CD4-positive, alpha-beta T cell treated with Interleukin-21 for 1 hour (primary cell): ENCODE measurements around the gene COLEC12.

ENCODE experiments used
- DNase-seq: peaks from one replicate; pipeline ENCODE4 v3.0.0-alpha.2; 2020

Gene COLEC12

GRCh38 chr18:473802-474201 lies 26.7 kb downstream of the COLEC12 start:
- no peak for DNase-seq

- no peak for DNase-seq
Observed at GRCh38 chr18:471716-472115, 28.8 kb downstream of the COLEC12 start.

DNA sequence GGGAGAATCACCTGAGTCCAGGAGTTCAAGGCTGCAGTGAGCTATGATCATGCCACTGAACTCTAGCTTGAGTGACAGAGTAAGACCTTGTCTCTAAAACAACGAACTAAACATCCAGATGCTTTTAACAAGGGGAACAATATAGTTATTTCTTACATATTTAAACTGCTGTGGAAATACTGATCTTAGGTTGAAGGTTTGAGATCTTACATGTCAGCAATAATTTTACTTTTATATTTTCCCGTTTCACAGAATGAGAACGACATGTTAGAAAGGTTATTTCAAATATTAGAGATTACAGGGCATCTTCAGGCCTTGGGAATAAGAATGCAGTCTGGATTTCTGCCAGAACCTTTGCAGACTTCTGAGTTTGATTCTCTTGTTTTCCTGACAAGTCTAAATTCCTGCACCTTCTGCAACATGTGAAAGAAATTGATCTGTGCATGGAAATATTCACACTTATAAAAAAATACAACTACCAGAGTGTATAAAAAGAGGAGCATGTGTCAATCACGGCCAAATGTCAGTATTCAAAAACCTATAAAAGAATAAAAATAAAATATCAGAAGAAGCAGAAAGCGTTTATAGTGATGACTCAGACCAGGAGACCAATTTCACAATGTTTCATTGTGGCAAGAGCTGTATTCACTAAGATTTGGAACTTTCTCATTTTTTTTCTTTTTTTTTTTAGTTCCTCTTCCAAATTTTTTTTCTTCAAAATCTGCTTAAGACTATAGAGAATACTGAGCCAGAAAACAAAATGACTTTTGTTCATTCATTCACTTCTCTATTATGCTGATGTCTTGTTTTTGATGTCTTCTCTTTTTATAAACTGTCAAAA lies 29.6 kb downstream of the COLEC12 start:
- DNase-seq, result no peak

DNA sequence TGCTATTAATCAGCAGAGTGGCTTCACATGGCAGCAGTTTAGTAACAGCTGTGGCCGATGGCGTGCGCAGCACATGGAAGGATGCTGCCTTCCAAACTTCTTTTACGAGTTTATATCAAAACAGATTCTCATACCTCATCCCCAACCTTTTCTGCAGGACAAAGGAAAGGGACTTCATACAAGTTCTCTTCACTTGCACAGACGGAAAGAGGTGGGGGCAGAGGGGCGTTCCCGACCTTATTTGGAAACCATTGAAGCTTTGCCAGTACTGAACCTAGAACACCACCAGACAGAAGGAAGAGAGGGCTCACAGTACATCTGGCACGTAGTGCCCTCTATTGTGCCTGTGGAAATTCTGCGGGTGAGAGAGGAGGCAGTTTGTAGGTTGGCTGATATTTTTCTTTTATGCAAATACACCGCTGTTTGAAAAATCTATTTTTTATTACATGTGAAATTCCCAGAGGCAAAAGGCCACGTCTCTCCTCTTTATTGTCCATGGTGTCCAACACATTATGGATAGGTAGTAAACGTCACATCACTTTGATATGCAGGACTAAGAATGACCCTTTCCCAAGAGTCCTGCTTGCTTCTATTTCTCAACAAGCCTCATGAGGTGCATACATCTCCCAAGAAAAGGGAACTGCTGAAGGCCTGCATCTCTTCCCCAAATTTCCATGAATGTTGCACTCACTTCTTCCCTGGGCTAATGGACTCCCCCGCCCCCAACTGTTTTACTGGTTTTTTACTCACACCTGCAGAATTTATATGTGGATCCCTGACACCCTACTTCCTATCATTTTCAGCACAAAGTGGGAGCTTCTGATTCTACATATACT lies 31.3 kb downstream of the COLEC12 start:
- DNase-seq, result no peak

- DNase-seq, result no peak
Observed at GRCh38 chr18:463827-464541, 36.5 kb downstream of the COLEC12 start.

DNA sequence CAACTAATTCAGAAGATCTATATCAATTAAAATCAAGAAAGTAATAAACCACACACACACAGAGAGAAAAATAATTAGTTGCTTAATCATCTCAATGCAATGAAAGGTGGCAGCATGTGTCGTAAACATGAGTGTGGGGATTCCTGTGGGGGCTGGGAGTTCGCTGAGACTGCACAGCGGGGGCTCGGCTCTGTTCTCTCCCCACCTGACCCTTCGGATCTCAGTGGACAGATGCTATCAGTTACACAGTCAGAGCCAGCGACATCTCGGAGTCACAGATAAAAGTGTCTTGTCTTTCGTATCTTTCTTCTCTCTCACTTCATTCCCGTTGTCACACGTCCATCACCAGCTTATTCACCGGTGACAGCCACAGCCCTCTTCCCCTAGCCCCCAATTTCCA lies 37.1 kb downstream of the COLEC12 start:
- no peak for DNase-seq

GRCh38 chr18:461762-462161 lies 38.7 kb downstream of the COLEC12 start:
- no peak for DNase-seq

DNA sequence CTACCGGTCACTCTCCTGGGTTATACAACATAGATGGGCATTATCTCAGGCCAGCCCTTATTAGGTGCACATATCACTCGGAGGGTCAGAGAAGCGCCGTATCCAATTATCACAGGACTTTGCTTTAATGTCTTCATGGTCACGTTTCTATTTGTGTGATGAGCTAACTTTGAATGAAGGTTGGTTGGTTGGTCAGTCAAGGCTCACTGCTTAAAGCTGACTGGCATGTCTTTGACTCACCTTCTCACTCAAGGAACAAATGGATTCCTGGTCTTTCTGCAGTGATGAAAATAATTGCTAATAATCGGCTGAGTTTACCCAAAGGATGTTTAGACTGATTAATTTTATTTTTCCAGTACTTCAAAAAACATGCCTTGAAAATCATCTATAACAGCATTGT lies 39.7 kb downstream of the COLEC12 start:
- no peak for DNase-seq

DNA sequence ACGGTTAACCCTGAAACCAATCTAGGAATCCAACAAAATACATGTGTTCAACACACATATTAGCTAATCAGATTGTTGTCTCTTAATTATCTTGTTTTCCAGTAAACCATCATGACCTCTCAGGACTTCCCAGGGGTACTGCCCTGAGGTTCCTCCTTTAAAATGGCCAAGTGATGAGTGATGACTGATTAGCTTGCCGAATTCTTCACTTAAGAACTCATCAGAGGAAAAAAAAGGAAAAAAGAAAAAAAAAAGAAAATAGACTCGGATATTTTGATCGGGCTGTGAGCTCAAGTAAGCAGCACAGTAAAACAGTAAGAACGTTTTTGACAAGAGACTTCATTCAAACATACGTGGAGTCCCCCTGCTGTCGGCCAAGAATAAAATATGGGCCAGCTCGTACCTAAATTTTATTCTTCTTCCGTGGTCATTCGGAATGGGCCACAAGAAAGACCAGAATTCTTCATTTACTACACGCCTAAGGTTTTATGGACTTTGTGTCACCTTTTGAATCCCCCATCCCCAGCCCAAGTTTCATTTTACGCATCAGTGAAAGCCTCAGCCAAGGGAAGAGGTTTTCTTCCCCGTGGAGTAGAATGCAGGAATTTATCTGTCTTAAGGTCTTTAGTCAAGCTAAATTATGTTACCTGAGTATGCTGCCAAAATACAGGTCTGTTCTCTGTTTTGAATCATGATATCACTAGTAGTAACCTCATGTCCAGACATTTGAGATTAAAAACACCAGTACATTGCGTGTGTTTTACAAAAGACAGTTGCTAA lies 40.5 kb downstream of the COLEC12 start:
- no peak for DNase-seq

DNA sequence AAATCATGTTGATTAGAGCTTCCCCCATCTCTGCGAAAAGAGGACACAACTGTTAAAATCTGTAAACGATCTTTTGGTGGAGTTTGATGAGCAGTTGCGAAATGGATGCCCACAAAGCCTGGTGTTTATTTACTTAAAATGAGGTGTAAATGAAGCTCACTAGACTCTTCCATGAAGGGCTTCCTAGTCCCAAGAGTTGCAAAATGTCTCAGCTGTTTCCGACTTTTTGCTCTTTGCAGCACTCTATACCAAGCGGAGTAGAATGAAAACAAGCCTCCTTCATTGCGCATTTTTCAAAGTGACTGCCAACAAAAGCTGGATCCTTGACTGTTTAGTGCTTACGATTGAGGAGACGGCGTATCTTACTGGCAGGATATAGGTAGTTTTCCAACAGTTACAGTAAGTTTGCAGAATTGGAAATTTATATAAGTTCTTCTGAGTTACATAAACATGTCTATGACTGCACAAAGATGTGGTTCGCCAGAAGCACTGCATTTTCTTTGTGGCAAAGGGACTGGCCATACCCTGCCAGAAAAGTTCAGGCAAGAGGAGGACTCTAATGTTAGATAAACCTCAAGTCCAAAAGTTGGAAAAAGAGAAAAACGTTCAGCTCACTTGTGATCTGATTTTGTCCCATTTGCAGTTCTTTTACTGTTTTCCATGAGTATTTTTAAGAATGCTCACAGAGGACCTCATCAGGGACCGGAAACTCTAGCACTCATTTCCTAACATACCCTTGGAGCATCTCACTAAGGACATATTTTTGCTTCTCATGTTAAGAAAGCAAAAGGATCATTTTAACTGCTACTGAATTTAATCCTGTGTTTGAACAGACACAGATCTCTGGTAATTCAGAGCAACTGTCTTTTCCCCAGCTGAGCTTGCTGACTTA lies 42.7 kb downstream of the COLEC12 start:
- no peak for DNase-seq

DNA sequence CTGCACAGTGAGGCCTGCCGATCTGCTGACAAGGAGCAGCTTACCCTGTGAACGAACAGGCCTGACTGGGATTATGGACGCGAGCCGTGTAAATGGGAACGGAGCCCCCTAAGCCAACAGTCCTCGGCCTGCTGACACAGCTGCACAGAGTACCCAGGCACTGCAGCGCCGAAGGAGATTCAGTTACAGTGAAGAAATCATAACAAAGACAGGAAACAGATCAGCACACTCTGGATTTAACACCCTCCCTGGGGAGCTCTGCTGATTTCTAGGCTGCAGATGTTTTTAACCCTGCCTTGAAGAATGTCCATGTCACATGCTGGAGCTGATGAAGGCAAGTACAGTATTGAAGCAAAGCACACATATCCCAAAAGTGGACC lies 43.4 kb downstream of the COLEC12 start:
- no peak for DNase-seq

DNA sequence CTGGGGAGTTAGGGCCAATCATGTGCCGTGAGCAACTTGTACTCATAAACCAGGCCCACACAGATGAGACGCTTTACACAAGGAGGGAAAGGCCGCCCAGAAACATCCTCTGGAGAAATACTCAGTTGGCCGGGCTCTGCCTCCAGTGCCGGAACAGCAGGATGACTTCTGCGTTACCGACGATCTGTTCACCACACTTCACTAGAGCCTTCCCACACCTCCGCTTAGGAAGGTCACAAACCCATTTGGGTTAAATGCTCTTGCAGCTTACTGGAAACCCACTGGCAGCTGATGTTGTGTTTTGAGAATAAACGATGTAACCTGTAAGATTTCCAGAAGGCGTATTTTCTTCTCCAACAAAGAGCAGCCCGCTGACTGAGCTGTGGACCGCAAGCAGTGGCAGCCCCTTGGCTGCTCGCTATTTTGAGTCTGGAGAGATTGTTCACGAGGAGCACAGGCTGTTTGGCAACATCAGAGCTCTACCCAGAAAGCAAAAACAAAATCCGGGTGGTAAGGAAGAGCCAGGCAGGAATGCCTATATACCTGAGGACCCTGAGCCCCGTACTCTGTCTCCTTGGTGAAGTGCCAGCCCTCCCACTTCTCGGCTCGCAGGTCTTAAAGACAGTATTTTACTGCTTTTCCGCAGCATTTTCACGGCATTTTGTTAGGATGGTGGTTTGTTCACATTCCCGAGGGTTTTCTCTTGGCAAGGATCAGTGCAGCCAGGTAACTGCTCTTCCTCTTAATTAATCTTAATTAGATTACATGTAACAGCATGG lies 44.0 kb downstream of the COLEC12 start:
- no peak for DNase-seq

DNA sequence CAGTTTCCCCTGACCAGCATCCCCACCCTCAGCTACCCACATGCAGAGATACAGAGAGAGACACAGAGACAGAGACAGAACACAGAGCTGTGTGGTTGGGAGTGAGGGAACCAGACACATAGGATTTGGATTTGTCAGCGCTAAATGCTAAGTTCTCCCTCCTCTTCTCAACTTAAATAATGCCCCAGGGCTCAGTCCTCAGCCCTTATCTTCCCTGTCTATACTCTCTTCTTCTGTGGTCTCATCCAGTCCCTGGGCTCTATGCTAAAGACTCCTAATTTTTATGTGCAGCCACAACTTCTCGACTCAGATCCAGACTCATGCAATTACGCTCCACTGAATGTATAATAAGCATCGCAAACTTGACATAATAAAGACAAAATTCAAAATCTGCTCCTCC lies 47.1 kb downstream of the COLEC12 start:
- DNase-seq, result no peak

DNA sequence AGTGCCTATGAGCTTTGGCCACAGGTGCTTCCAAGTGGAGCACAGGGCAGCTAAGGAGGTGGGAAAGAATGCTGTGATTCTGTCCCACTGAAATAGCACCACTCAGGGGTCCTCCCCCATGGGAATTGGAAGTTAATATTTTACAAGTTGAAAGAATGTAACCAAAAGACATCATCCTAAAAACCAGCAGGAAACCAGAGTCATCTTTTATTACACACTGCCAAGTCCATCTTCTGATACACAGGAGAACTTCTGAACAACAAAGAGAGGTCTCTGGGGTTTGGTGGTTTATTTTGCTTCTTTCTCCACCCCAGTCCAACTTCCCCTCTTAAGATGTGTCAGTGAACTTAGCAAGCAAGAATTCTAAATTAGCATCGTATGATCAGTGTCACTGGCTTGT lies 47.7 kb downstream of the COLEC12 start:
- DNase-seq, result no peak

GRCh38 chr18:449374-449773 lies 51.1 kb downstream of the COLEC12 start:
- DNase-seq, result no peak

GRCh38 chr18:448116-448790 lies 52.2 kb downstream of the COLEC12 start:
- no peak for DNase-seq

- no peak for DNase-seq
Observed at GRCh38 chr18:446941-447560, 53.5 kb downstream of the COLEC12 start.

DNA sequence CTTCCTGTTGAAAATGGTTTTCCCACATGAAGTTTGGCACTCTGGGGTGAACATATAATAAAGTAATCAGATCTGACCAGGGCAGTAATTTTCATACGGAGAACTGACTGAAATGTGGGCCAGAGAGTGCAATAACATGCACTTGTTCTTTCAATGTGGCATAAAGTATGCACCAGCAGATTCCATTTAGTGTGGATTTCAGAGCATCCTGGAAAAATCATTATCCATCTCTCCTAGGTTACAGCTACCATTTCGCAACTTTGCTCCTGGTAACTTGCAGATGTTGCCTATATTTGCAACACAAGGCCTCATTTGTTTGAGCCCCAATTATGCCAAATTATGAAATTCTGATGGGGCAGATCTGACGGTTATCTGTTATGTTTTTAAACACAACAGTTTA lies 55.4 kb downstream of the COLEC12 start:
- no peak for DNase-seq

- DNase-seq, result no peak
Observed at GRCh38 chr18:438571-438970, 61.9 kb downstream of the COLEC12 start.

DNA sequence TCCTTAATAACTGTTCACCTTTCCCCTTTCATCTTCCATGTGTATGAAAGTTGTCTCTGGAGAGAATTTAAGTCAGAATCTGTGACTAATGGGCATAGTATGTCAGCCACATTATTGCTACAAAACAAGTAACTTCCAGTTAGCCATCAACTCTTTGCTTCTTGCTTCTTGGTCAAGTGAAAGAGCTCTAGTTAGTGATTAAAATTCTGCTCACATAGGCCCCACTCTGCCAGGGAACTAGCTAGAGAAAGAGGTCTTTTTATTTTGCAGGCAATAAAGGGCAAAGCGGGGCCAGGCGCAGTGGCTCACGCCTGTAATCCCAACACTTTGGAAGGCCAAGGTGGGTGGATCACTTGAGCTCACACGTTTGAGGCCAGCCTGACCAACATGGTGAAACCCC lies 64.6 kb downstream of the COLEC12 start:
- DNase-seq, result no peak
